Stimulated activated CD8-positive, alpha-beta memory T cell treated with anti-CD3 and anti-CD28 coated beads, Interleukin-15, amount 100 ng/mL, for 48 hours (primary cell): Measurements from ENCODE around the gene HNRNPL.
"Not testable (repeated sequence)": the region's sequence is repeated elsewhere in the genome, so short reads cannot be mapped to it uniquely, and the experiment has no call there.

Experiments
- DNase-seq, 2 donors: peaks; one replicate each; pipeline ENCODE4 v3.0.0-alpha.2; 2020; ENCODE audit warnings: low read depth in 2 of 2

HNRNPL gene

GRCh38 chr19:38829203-38829602 is 20.6 kb downstream of the HNRNPL start:
- DNase-seq: not testable (repeated sequence)

GRCh38 chr19:38826856-38827551 is 22.8 kb downstream of the HNRNPL start:
- no peak for DNase-seq

- DNase-seq: not testable (repeated sequence)
Measured at GRCh38 chr19:38825936-38826335, 23.9 kb downstream of the HNRNPL start.

GRCh38 chr19:38821230-38821825 is 28.5 kb downstream of the HNRNPL start:
- not testable (repeated sequence) for DNase-seq

- DNase-seq: no peak
Measured at GRCh38 chr19:38819231-38819920, 30.4 kb downstream of the HNRNPL start.

- DNase-seq: no peak
Measured at GRCh38 chr19:38817081-38817480, 32.7 kb downstream of the HNRNPL start.

GRCh38 chr19:38816131-38816750 is 33.5 kb downstream of the HNRNPL start:
- DNase-seq: no peak

GRCh38 chr19:38815059-38816001 is 34.5 kb downstream of the HNRNPL start:
- no peak for DNase-seq

- DNase-seq: not testable (repeated sequence)
Measured at GRCh38 chr19:38813932-38814331, 35.9 kb downstream of the HNRNPL start.

- no peak for DNase-seq
Measured at GRCh38 chr19:38813323-38813722, 36.5 kb downstream of the HNRNPL start.

GRCh38 chr19:38812841-38813320 is 36.9 kb downstream of the HNRNPL start, which contains the start of gene LGALS4:
Gene LGALS4, minus strand, starts transcription at chr19:38812945. Its CDS starts 59 bp downstream, at chr19:38812886.
- DNase-seq: no peak

- DNase-seq: no peak
Measured at GRCh38 chr19:38812009-38812840, 37.6 kb downstream of the HNRNPL start.

- DNase-seq: no peak
Measured at GRCh38 chr19:38809592-38810252, 40.1 kb downstream of the HNRNPL start.

- no peak for DNase-seq
Measured at GRCh38 chr19:38808741-38809140, 41.0 kb downstream of the HNRNPL start.

- DNase-seq: not testable (repeated sequence)
Measured at GRCh38 chr19:38807374-38808098, 42.2 kb downstream of the HNRNPL start.

- no peak for DNase-seq
Measured at GRCh38 chr19:38806371-38806770, 43.4 kb downstream of the HNRNPL start.

GRCh38 chr19:38805180-38805579 is 44.6 kb downstream of the HNRNPL start:
- DNase-seq: no peak

GRCh38 chr19:38803543-38803942 is 46.2 kb downstream of the HNRNPL start:
- no peak for DNase-seq
